Measurements from ENCODE around the gene R3HCC1L. TPM values are rescaled to one million over a fixed set of nuclear protein-coding genes. Genes with fewer than 3 reads are reported as not detected.

The R3HCC1L gene
- polyA plus RNA-seq, 2 of the 4 experiments (the other 2 are of a cell fraction): 11.0 to 15.2 TPM

DNA sequence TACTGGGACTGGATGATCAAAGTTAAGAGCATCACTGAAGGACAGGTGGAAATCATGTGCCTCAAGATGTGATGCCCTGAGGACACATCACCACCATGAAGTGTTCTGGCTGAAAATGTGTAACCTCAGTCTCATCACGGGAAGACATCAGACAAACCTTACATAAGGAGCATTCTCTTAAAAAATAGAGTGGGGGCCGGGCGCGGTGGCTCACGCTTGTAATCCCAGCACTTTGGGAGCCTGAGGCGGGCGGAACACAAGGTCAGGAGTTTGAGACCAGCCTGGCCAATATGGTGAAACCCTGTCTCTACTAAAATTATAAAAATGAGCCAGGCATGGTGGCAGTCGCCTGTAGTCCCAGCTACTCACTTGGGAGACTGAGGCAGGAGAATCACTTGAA, 67.9 kb downstream of the R3HCC1L start:
- WGBS (ENCODE audit: missing lambda C conversion rate): 86% methylated on average over 8 of the region's 8 CpGs
- H3K4me1 ChIP-seq: no peaks in the 10 kb centered on the region
- CTCF ChIA-PET: interaction anchor here (0.6 to 0.9 kb wide), 2 partner anchors 16 to 41 kb away, joined by 3 read pairs; no protein-coding TSS in a partner anchor
- H3K9me3 ChIP-seq: no peaks in the 10 kb centered on the region
- FAIRE-seq (no peak), DNase-seq (ENCODE audit: low read depth in 1 of 2, low spot score in 1 of 2) (no peak), ATAC-seq (no peak)
- POLR2A ChIA-PET: no interaction called here
- TF ChIP-seq PHF8 (IDR thresholded peaks at IDR 0.05; ENCODE audit: borderline replicate concordance, low read depth) (no peak), KDM1A (IDR thresholded peaks at IDR 0.05; ENCODE audit: low read depth) (no peak), MYC (IDR thresholded peaks at IDR 0.05; ENCODE audit: borderline replicate concordance, low read length) (no peak), NFE2L2 (conservative IDR thresholded peaks at IDR 0.05; ENCODE audit: low read length) (no peak), HEYL (CRISPR knock-in tag; IDR thresholded peaks at IDR 0.05) (no peak), RNF2 (IDR thresholded peaks at IDR 0.05; ENCODE audit: borderline replicate concordance, low read depth) (no peak), HOXA7 (CRISPR knock-in tag; IDR thresholded peaks at IDR 0.05) (no peak), JUN (IDR thresholded peaks at IDR 0.05) (no peak), GATA3 (IDR thresholded peaks at IDR 0.05; ENCODE audit: borderline replicate concordance) (no peak), RAD21 (conservative IDR thresholded peaks at IDR 0.05 in 1 of 2, IDR thresholded peaks at IDR 0.05 in 1 of 2) (no peak), POLR2A (IDR thresholded peaks at IDR 0.05; ENCODE audit: low read length) (no peak), CHD2 (IDR thresholded peaks at IDR 0.05; ENCODE audit: low read length, partially characterized antibody) (no peak), CEBPB (IDR thresholded peaks at IDR 0.05) (no peak), TP53 (CRISPR knock-in tag; IDR thresholded peaks at IDR 0.05) (no peak), MAFK (IDR thresholded peaks at IDR 0.05; ENCODE audit: partially characterized antibody) (no peak), HOXB5 (CRISPR knock-in tag; IDR thresholded peaks at IDR 0.05) (no peak), BHLHE40 (IDR thresholded peaks at IDR 0.05; ENCODE audit: low read depth, low read length) (no peak)
- TF ChIP-seq, protein P1, sequence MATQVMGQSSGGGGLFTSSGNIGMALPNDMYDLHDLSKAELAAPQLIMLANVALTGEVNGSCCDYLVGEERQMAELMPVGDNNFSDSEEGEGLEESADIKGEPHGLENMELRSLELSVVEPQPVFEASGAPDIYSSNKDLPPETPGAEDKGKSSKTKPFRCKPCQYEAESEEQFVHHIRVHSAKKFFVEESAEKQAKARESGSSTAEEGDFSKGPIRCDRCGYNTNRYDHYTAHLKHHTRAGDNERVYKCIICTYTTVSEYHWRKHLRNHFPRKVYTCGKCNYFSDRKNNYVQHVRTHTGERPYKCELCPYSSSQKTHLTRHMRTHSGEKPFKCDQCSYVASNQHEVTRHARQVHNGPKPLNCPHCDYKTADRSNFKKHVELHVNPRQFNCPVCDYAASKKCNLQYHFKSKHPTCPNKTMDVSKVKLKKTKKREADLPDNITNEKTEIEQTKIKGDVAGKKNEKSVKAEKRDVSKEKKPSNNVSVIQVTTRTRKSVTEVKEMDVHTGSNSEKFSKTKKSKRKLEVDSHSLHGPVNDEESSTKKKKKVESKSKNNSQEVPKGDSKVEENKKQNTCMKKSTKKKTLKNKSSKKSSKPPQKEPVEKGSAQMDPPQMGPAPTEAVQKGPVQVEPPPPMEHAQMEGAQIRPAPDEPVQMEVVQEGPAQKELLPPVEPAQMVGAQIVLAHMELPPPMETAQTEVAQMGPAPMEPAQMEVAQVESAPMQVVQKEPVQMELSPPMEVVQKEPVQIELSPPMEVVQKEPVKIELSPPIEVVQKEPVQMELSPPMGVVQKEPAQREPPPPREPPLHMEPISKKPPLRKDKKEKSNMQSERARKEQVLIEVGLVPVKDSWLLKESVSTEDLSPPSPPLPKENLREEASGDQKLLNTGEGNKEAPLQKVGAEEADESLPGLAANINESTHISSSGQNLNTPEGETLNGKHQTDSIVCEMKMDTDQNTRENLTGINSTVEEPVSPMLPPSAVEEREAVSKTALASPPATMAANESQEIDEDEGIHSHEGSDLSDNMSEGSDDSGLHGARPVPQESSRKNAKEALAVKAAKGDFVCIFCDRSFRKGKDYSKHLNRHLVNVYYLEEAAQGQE (IDR thresholded peaks at IDR 0.05): no peak
- TF ChIP-seq, protein P2, sequence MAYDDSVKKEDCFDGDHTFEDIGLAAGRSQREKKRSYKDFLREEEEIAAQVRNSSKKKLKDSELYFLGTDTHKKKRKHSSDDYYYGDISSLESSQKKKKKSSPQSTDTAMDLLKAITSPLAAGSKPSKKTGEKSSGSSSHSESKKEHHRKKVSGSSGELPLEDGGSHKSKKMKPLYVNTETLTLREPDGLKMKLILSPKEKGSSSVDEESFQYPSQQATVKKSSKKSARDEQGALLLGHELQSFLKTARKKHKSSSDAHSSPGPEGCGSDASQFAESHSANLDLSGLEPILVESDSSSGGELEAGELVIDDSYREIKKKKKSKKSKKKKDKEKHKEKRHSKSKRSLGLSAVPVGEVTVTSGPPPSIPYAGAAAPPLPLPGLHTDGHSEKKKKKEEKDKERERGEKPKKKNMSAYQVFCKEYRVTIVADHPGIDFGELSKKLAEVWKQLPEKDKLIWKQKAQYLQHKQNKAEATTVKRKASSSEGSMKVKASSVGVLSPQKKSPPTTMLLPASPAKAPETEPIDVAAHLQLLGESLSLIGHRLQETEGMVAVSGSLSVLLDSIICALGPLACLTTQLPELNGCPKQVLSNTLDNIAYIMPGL (CRISPR knock-in tag; IDR thresholded peaks at IDR 0.05; ENCODE audit: borderline replicate concordance): no peak
- TF ChIP-seq, protein P3, sequence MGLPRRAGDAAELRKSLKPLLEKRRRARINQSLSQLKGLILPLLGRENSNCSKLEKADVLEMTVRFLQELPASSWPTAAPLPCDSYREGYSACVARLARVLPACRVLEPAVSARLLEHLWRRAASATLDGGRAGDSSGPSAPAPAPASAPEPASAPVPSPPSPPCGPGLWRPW (IDR thresholded peaks at IDR 0.05): no peak
- no peak overlapping the region for H3K4me3 ChIP-seq
- no peak overlapping the region for H3K4me2 ChIP-seq
- H3K27ac ChIP-seq: no peak overlapping the region

DNA sequence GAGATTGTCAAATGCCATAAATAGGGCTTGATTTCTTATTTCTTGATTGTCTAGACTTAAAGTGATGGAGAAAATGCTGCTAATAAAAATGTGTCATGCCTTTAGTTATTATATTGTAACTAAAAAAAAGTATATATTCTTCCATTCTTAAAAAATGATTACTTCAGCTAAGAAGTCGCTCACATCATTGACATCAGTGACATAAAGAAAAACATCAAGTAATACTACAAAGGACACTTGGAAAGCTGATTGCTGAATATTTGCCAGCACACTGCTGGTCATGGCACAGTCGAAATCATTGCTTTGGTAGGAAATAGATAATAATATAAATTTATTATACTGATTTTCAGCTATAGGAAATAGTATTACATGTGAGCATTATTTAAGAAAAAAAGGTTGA, 70.9 kb downstream of the R3HCC1L start:
- no peak for DNase-seq (ENCODE audit: low read depth in 1 of 2, low spot score in 1 of 2)

More for the DNA sequence above, 70.9 kb downstream of the R3HCC1L start:
- Histone ChIP-seq H3K27ac (no peak overlapping the region), H3K4me1 (no peaks in the 10 kb centered on the region), H3K9me3 (no peaks in the 10 kb centered on the region), H3K4me3 (no peak overlapping the region), H3K4me2 (no peak overlapping the region)
- ATAC-seq (no peak), FAIRE-seq (no peak)
- WGBS (ENCODE audit: missing lambda C conversion rate): 88% methylated on average over 2 of the region's 2 CpGs
- ChIA-PET POLR2A (no interaction called here), CTCF (no interaction called here)
- TF ChIP-seq FOSL2 (IDR thresholded peaks at IDR 0.05): no peak
- TF ChIP-seq FOSL2 (CRISPR knock-in tag; IDR thresholded peaks at IDR 0.05): no peak
- TF ChIP-seq, protein P2 (CRISPR knock-in tag; IDR thresholded peaks at IDR 0.05; ENCODE audit: borderline replicate concordance): no peak
- no peak for TF ChIP-seq FOSB (CRISPR knock-in tag; IDR thresholded peaks at IDR 0.05)
- TF ChIP-seq ESRRA (IDR thresholded peaks at IDR 0.05; ENCODE audit: borderline replicate concordance, low read length): no peak
- TF ChIP-seq, protein P4, sequence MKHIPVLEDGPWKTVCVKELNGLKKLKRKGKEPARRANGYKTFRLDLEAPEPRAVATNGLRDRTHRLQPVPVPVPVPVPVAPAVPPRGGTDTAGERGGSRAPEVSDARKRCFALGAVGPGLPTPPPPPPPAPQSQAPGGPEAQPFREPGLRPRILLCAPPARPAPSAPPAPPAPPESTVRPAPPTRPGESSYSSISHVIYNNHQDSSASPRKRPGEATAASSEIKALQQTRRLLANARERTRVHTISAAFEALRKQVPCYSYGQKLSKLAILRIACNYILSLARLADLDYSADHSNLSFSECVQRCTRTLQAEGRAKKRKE (CRISPR knock-in tag; IDR thresholded peaks at IDR 0.05; ENCODE audit: low read depth): no peak
- TF ChIP-seq JUNB (IDR thresholded peaks at IDR 0.05): no peak
- no peak for TF ChIP-seq ZC3H11A (IDR thresholded peaks at IDR 0.05)
- no peak for TF ChIP-seq TP53 (CRISPR knock-in tag; IDR thresholded peaks at IDR 0.05)
- TF ChIP-seq HDAC2 (IDR thresholded peaks at IDR 0.05): no peak
- TF ChIP-seq, protein P5, sequence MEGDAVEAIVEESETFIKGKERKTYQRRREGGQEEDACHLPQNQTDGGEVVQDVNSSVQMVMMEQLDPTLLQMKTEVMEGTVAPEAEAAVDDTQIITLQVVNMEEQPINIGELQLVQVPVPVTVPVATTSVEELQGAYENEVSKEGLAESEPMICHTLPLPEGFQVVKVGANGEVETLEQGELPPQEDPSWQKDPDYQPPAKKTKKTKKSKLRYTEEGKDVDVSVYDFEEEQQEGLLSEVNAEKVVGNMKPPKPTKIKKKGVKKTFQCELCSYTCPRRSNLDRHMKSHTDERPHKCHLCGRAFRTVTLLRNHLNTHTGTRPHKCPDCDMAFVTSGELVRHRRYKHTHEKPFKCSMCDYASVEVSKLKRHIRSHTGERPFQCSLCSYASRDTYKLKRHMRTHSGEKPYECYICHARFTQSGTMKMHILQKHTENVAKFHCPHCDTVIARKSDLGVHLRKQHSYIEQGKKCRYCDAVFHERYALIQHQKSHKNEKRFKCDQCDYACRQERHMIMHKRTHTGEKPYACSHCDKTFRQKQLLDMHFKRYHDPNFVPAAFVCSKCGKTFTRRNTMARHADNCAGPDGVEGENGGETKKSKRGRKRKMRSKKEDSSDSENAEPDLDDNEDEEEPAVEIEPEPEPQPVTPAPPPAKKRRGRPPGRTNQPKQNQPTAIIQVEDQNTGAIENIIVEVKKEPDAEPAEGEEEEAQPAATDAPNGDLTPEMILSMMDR (IDR thresholded peaks at IDR 0.05): no peak
- no peak for TF ChIP-seq KDM5A (IDR thresholded peaks at IDR 0.05)
- TF ChIP-seq JUN (IDR thresholded peaks at IDR 0.05): no peak
- no peak for TF ChIP-seq POLR2A (IDR thresholded peaks at IDR 0.05; ENCODE audit: low read length)
- TF ChIP-seq HEYL (CRISPR knock-in tag; IDR thresholded peaks at IDR 0.05): no peak
